SK-N-SH (cell line): ENCODE data around the gene RPH3AL. TPM values are rescaled to one million over a fixed set of nuclear protein-coding genes. Genes with fewer than 3 reads are reported as not detected.

ENCODE experiments used
- CTCF ChIA-PET: fragments of 300-600, 350-600 bp; formaldehyde crosslinking; extraction: SDS; loops from one replicate; lab custom pipeline; 2021; lab: Yijun Ruan, JAX
- POLR2A ChIA-PET: fragments of 350-600 bp; sonication (Branson Sonifier 250); formaldehyde crosslinking; extraction: SDS; loops from one replicate; lab custom pipeline; 2020; ENCODE audit warnings: antibody characterized with exemption, inconsistent platforms; lab: Yijun Ruan, JAX
- DNase-seq: peaks from one replicate; pipeline ENCODE4 v3.0.0; 2012
- H2AFZ ChIP-seq: fragments of 200-600 bp; sonication (generic); 2 replicates; pipeline ENCODE4 v1.8.1; 2016; ENCODE audit warnings: antibody characterized with exemption, mild to moderate bottlenecking, low read depth
- H3F3A ChIP-seq: fragments of 200-600 bp; sonication (generic); replicated peaks from 2 replicates; pipeline ENCODE3; 2016; ENCODE audit warnings: antibody characterized with exemption, mild to moderate bottlenecking; ENCODE audit not compliant: insufficient read depth
- H3K27ac ChIP-seq, 2 experiments: fragments of 200-500 bp in 1 of 2; fragments of 200-600 bp in 1 of 2; sonication (Bioruptor generic) in 1 of 2; sonication (generic), shearing (Covaris generic) in 1 of 2; 2 replicates each; pipeline versions ENCODE4 v1.5.1 to v1.6.1; 2014 to 2016; ENCODE audit warnings: low read depth in 2 of 2, inconsistent platforms in 1 of 2, low read length in 1 of 2, mild to moderate bottlenecking in 1 of 2, mixed read lengths in 1 of 2
- H3K27me3 ChIP-seq: fragments of 200-600 bp; sonication (generic), shearing (Covaris generic); 2 replicates; pipeline ENCODE4 v1.6.1; 2016; ENCODE audit warnings: mixed run types; ENCODE audit not compliant: insufficient read depth
- H3K36me3 ChIP-seq, 2 experiments: fragments of 200-500 bp in 1 of 2; fragments of 200-600 bp in 1 of 2; sonication (Bioruptor generic) in 1 of 2; sonication (generic) in 1 of 2; replicated peaks in 1 of 2; 2 replicates each; pipeline versions ENCODE3 to v1.5.1; 2014 to 2016; ENCODE audit warnings: low read length in 1 of 2, mild to moderate bottlenecking in 1 of 2; ENCODE audit not compliant: insufficient read depth in 2 of 2, control insufficient read depth in 1 of 2
- H3K4me1 ChIP-seq, 2 experiments: fragments of 200-500 bp in 1 of 2; fragments of 200-600 bp in 1 of 2; sonication (Bioruptor generic) in 1 of 2; sonication (generic), shearing (Covaris generic) in 1 of 2; 2 replicates each; pipeline versions ENCODE4 v1.5.1 to v1.6.1; 2014 to 2016; ENCODE audit warnings: low read depth in 1 of 2, low read length in 1 of 2, mixed run types in 1 of 2; ENCODE audit not compliant: insufficient read depth in 2 of 2, control insufficient read depth in 1 of 2
- H3K4me2 ChIP-seq: fragments of 200-600 bp; sonication (generic), shearing (Covaris generic); 2 replicates; pipeline ENCODE4 v1.6.1; 2017; ENCODE audit warnings: mixed run types
- H3K4me3 ChIP-seq, 2 experiments: fragments of 200-500 bp in 1 of 2; fragments of 200-600 bp in 1 of 2; sonication (Bioruptor generic) in 1 of 2; sonication (generic), shearing (Covaris generic) in 1 of 2; 2 replicates each; pipeline versions ENCODE4 v1.5.1 to v1.8.1; 2014 to 2016; ENCODE audit warnings: low read depth in 2 of 2, inconsistent platforms in 1 of 2, low read length in 1 of 2, mild to moderate bottlenecking in 1 of 2, mixed read lengths in 1 of 2, moderate library complexity in 1 of 2
- H3K79me2 ChIP-seq: fragments of 200-600 bp; sonication (generic); 2 replicates; pipeline ENCODE4 v1.8.1; 2017; ENCODE audit warnings: mild to moderate bottlenecking; ENCODE audit not compliant: insufficient read depth
- H3K9ac ChIP-seq: fragments of 200-600 bp; sonication (generic); 2 replicates; pipeline ENCODE4 v1.6.1; 2017; ENCODE audit warnings: mixed run types
- H3K9me2 ChIP-seq: fragments of 200-600 bp; sonication (generic); 2 replicates; pipeline ENCODE4 v1.6.1; 2017; ENCODE audit warnings: mixed run types
- H3K9me3 ChIP-seq: fragments of 200-600 bp; sonication (generic); 2 replicates; pipeline ENCODE4 v1.6.1; 2017; ENCODE audit warnings: mixed run types, mild to moderate bottlenecking, moderate library complexity
- H4K20me1 ChIP-seq: fragments of 200-600 bp; sonication (generic); 2 replicates; pipeline ENCODE4 v1.6.1; 2017; ENCODE audit warnings: mild to moderate bottlenecking, mixed run types; ENCODE audit not compliant: insufficient read depth
- EZH2phosphoT487 ChIP-seq: fragments of 200-600 bp; sonication (generic); IDR thresholded peaks from 2 replicates; pipeline ENCODE4 v1.6.1; 2017; ENCODE audit warnings: low read depth, mixed run types, mild to moderate bottlenecking, antibody characterized with exemption, moderate library complexity, borderline replicate concordance
- FOXJ3 ChIP-seq: sonication (generic); formaldehyde crosslinking; IDR thresholded peaks from 2 replicates; pipeline ENCODE4 v1.5.1; 2020; ENCODE audit warnings: mild to moderate bottlenecking, missing genetic modification reagents
- FOXM1 ChIP-seq: IDR thresholded peaks from 2 replicates; pipeline ENCODE4 v1.4.0; 2012; ENCODE audit warnings: low read depth, mild to moderate bottlenecking
- GATA2 ChIP-seq: sonication (generic); formaldehyde crosslinking; IDR thresholded peaks from 2 replicates; pipeline ENCODE4 v1.5.0; 2020; ENCODE audit warnings: mild to moderate bottlenecking, missing genetic modification reagents
- JUND ChIP-seq: IDR thresholded peaks from 2 replicates; pipeline ENCODE4 v1.4.0; 2012
- MAX ChIP-seq: IDR thresholded peaks from 2 replicates; pipeline ENCODE4 v1.4.0; 2012; ENCODE audit warnings: low read depth
- MEF2A ChIP-seq: IDR thresholded peaks from 2 replicates; pipeline ENCODE4 v1.4.0; 2012; ENCODE audit warnings: low read depth, borderline replicate concordance
- MXI1 ChIP-seq: IDR thresholded peaks from 2 replicates; pipeline ENCODE4 v1.6.1; 2012; ENCODE audit warnings: mild to moderate bottlenecking, low read depth, low read length, improper control_type of control experiment
- NFIC ChIP-seq: IDR thresholded peaks from 2 replicates; pipeline ENCODE4 v1.4.0; 2012; ENCODE audit warnings: borderline replicate concordance
- NRF1 ChIP-seq: IDR thresholded peaks from 2 replicates; pipeline ENCODE4 v1.6.1; 2012; ENCODE audit warnings: low read depth, mild to moderate bottlenecking, low read length
- POLR2AphosphoS5 ChIP-seq: IDR thresholded peaks from 2 replicates; pipeline ENCODE4 v1.6.1; 2012; ENCODE audit warnings: low read depth, low read length
- RCOR1 ChIP-seq: fragments of 150-350 bp; IDR thresholded peaks from 2 replicates; pipeline ENCODE4 v1.6.1; 2017; ENCODE audit warnings: antibody characterized with exemption, low read length
- RFX5 ChIP-seq: IDR thresholded peaks from 2 replicates; pipeline ENCODE4 v1.6.1; 2012; ENCODE audit warnings: mild to moderate bottlenecking, improper control_type of control experiment, low read length
- RXRA ChIP-seq: IDR thresholded peaks from 2 replicates; pipeline ENCODE4 v1.4.0; 2012; ENCODE audit warnings: low read depth, mild to moderate bottlenecking, borderline replicate concordance
- WGBS: methylation state at CpG from one replicate; pipeline ENCODE4 v1.1.6; 2017; ENCODE audit warnings: low lambda C conversion rate; 5-methylcytosine and 5-hydroxymethylcytosine counted together
- polyA plus RNA-seq, 3 experiments: library from polyadenylated mRNA; depleted of rRNA; stranded (reverse); fragments of >200 nt; gene quantifications; 2 replicates each; pipeline ENCODE4 v1.2.3, GENCODE V29; 2012
- TF ChIP-seq, protein P1 (sequence below): IDR thresholded peaks from 2 replicates; pipeline ENCODE4 v1.4.0; 2012; ENCODE audit warnings: low read depth, borderline replicate concordance
- TF ChIP-seq, protein P2 (sequence below): IDR thresholded peaks from 2 replicates; pipeline ENCODE4; 2012

The RPH3AL gene
- polyA plus RNA-seq, 1 of the 3 experiments (the other 2 are of a cell fraction), result 2.9 TPM

- TF ChIP-seq FOXM1, result no peak
- TF ChIP-seq JUND, result no peak
Observed at GRCh38 chr17:292531-293382, 59.9 kb downstream of the RPH3AL start (continued).

DNA sequence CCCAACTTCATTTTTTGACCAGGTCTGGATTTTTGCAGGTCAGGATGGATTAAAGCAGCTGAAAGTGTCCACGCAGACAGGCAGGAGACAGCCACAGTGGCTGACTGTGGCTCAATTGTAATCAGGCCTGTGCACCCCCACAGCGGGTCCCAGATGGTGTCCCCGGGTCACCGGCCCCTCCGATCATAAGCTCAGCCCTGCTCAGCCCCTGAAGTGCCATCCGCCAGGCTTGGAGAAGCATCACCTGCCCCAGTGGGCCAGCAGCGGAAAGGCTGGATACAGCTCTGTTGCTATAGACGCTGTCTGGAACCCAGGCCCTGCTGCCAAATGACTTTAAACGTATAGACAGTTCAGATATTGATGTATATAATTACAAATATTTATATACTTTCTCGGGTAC lies 60.6 kb downstream of the RPH3AL start:
- no peak overlapping the region for H2AFZ ChIP-seq
- WGBS, result 75% methylated on average over 9 of the region's 10 CpGs
- TF ChIP-seq MXI1 (no peak), POLR2AphosphoS5 (no peak), MEF2A (no peak), GATA2 (no peak), RCOR1 (no peak), NFIC (no peak)
- TF ChIP-seq, protein P1, sequence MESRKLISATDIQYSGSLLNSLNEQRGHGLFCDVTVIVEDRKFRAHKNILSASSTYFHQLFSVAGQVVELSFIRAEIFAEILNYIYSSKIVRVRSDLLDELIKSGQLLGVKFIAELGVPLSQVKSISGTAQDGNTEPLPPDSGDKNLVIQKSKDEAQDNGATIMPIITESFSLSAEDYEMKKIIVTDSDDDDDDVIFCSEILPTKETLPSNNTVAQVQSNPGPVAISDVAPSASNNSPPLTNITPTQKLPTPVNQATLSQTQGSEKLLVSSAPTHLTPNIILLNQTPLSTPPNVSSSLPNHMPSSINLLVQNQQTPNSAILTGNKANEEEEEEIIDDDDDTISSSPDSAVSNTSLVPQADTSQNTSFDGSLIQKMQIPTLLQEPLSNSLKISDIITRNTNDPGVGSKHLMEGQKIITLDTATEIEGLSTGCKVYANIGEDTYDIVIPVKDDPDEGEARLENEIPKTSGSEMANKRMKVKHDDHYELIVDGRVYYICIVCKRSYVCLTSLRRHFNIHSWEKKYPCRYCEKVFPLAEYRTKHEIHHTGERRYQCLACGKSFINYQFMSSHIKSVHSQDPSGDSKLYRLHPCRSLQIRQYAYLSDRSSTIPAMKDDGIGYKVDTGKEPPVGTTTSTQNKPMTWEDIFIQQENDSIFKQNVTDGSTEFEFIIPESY, result no peak

DNA sequence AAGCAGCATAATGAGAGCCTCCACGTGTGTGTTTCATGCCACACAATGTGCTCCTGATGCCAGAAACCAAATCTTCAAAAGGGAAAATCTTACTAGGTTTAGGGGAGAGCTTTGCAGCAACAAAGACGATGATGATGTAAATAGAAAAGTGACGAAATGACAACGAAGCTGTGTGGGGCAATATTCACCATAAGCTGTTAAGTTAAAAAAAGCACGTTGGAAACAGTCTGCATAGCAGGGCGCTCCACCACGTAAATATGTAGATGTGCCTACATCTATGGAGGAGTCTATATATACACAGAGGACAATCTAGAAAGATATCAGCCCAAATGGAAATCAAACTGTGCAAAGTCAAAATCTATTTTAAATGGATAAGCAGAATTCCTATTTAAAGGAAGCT lies 61.0 kb downstream of the RPH3AL start:
- H3F3A ChIP-seq, result no peaks in the 10 kb centered on the region
- POLR2A ChIA-PET, result no interaction called here
- no peak overlapping the region for H3K27ac ChIP-seq
- no peaks in the 10 kb centered on the region for H3K79me2 ChIP-seq
- no peaks in the 10 kb centered on the region for H3K9me3 ChIP-seq
- no peaks in the 10 kb centered on the region for H3K27me3 ChIP-seq
- no peak for DNase-seq
- no peak overlapping the region for H3K9ac ChIP-seq
- H4K20me1 ChIP-seq, result no peaks in the 10 kb centered on the region
- 79% methylated on average over 7 of the region's 7 CpGs for WGBS
- TF ChIP-seq RXRA (no peak), FOXM1 (no peak), JUND (no peak), RFX5 (no peak), NRF1 (no peak), MEF2A (no peak), EZH2phosphoT487 (no peak), FOXJ3 (CRISPR knock-in tag) (no peak), MAX (no peak), RCOR1 (no peak)
- TF ChIP-seq, protein P1, result no peak
- TF ChIP-seq, protein P2, sequence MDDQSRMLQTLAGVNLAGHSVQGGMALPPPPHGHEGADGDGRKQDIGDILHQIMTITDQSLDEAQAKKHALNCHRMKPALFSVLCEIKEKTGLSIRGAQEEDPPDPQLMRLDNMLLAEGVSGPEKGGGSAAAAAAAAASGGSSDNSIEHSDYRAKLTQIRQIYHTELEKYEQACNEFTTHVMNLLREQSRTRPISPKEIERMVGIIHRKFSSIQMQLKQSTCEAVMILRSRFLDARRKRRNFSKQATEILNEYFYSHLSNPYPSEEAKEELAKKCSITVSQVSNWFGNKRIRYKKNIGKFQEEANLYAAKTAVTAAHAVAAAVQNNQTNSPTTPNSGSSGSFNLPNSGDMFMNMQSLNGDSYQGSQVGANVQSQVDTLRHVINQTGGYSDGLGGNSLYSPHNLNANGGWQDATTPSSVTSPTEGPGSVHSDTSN, result no peak
- H3K4me3 ChIP-seq, result no peak overlapping the region
- H3K36me3 ChIP-seq, result no peaks in the 10 kb centered on the region
- H3K9me2 ChIP-seq, result no peaks in the 10 kb centered on the region
- peaks cover 0 to 4% of the 10 kb centered on the region in 2 experiments; a peak in 1 of 4 replicates for H3K4me1 ChIP-seq
- H2AFZ ChIP-seq, result no peak overlapping the region
- no peak overlapping the region for H3K4me2 ChIP-seq
- CTCF ChIA-PET, result interaction anchor here (1.3 kb wide), 1 partner anchor 18 kb away, joined by 6 read pairs; no protein-coding TSS in a partner anchor

More for the DNA sequence above, 60.6 kb downstream of the RPH3AL start:
- H3F3A ChIP-seq, result no peaks in the 10 kb centered on the region
- no peak overlapping the region for H3K4me2 ChIP-seq
- no peaks in the 10 kb centered on the region for H3K36me3 ChIP-seq
- no peaks in the 10 kb centered on the region for H4K20me1 ChIP-seq
- ChIA-PET POLR2A (no interaction called here), CTCF (interaction anchor here (1.3 kb wide), 1 partner anchor 17 kb away, joined by 6 read pairs; no protein-coding TSS in a partner anchor)
- H3K9me2 ChIP-seq, result no peaks in the 10 kb centered on the region
- H3K79me2 ChIP-seq, result no peaks in the 10 kb centered on the region
- H3K27me3 ChIP-seq, result no peaks in the 10 kb centered on the region
- DNase-seq, result no peak
- H3K9me3 ChIP-seq, result no peaks in the 10 kb centered on the region
- H3K9ac ChIP-seq, result no peak overlapping the region
- peaks cover 0 to 8% of the 10 kb centered on the region in 2 experiments; a peak in 1 of 4 replicates for H3K4me1 ChIP-seq
- H3K27ac ChIP-seq, result no peak overlapping the region
- no peak overlapping the region for H3K4me3 ChIP-seq
